Tibial artery (tissue), 4 donors: ENCODE data around the gene KLHL29.

Experiments
- DNase-seq, 2 donors: peaks; one replicate each; pipeline ENCODE4 v3.0.0-alpha.2; 2019
- H3K27ac ChIP-seq, 2 donors: fragments of 200-600 bp; sonication (generic) in 1 of 2; 1 replicate in 1 of 2; 2 replicates in 1 of 2; pipeline ENCODE4 v1.5.1; 2018 to 2019; ENCODE audit warnings: mild to moderate bottlenecking in 1 of 2
- H3K27me3 ChIP-seq, 2 donors: fragments of 200-600 bp; sonication (generic) in 1 of 2; one replicate each; pipeline versions ENCODE4 v1.5.1 to v1.6.0; 2016 to 2019
- H3K36me3 ChIP-seq, 3 donors: fragments of 200-600 bp; sonication (generic) in 2 of 3; one replicate each; pipeline ENCODE4 v1.5.1; 2016 to 2019; ENCODE audit warnings: mild to moderate bottlenecking in 2 of 3
- H3K4me1 ChIP-seq, 4 donors: fragments of 200-600 bp; sonication (generic) in 2 of 4; 1 replicate in 3 of 4; 2 replicates in 1 of 4; pipeline ENCODE4 v1.5.1; 2016 to 2019
- H3K4me3 ChIP-seq, 2 donors: fragments of 200-600 bp; sonication (generic) in 1 of 2; 1 replicate in 1 of 2; 2 replicates in 1 of 2; pipeline ENCODE4 v1.5.1; 2018 to 2019; ENCODE audit warnings: mild to moderate bottlenecking in 2 of 2
- H3K9me3 ChIP-seq, 3 donors: fragments of 200-600 bp; sonication (generic) in 1 of 3; one replicate each; pipeline ENCODE4 v1.5.1; 2016 to 2019
- intact Hi-C: fragments of 100-400 bp; cut with DNase I; formaldehyde crosslinking; loops from one replicate; pipeline ENCODE4 v1.15.0; 2023; ENCODE audit warnings: low total_unique reads
- TF ChIP-seq, protein P1 (sequence below), 2 experiments: fragments of 200-600 bp in 1 of 2; fragments of 450-650 bp in 1 of 2; IDR thresholded peaks; one replicate each; pipeline ENCODE4 v1.5.1; 2017 to 2019; ENCODE audit warnings: antibody characterized with exemption in 2 of 2, mild to moderate bottlenecking in 1 of 2, moderate library complexity in 1 of 2

The KLHL29 gene

GRCh38 chr2:23624915-23625314 lies 239.9 kb downstream of the KLHL29 start:
- peaks cover 0 to 6% (median 4%) of the 10 kb centered on the region in 3 donors for H3K9me3 ChIP-seq
- no peak overlapping the region for H3K4me3 ChIP-seq
- H3K27ac ChIP-seq, result no peak overlapping the region
- H3K27me3 ChIP-seq, result no peaks in the 10 kb centered on the region
- H3K36me3 ChIP-seq, result peaks cover 0 to 4% (median 0%) of the 10 kb centered on the region in 3 donors
- TF ChIP-seq, protein P1, sequence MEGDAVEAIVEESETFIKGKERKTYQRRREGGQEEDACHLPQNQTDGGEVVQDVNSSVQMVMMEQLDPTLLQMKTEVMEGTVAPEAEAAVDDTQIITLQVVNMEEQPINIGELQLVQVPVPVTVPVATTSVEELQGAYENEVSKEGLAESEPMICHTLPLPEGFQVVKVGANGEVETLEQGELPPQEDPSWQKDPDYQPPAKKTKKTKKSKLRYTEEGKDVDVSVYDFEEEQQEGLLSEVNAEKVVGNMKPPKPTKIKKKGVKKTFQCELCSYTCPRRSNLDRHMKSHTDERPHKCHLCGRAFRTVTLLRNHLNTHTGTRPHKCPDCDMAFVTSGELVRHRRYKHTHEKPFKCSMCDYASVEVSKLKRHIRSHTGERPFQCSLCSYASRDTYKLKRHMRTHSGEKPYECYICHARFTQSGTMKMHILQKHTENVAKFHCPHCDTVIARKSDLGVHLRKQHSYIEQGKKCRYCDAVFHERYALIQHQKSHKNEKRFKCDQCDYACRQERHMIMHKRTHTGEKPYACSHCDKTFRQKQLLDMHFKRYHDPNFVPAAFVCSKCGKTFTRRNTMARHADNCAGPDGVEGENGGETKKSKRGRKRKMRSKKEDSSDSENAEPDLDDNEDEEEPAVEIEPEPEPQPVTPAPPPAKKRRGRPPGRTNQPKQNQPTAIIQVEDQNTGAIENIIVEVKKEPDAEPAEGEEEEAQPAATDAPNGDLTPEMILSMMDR (IDR thresholded peaks at IDR 0.05), result no peak
- DNase-seq, result no peak
- intact Hi-C loops, result loop anchor here (10.0 kb wide), 1 partner anchor 240 kb away; the partner anchor contains the start of gene KLHL29
- H3K4me1 ChIP-seq, result peaks cover 0 to 23% (median 19%) of the 10 kb centered on the region in 4 donors

GRCh38 chr2:23625726-23626125 lies 240.7 kb downstream of the KLHL29 start:
- Histone ChIP-seq H3K4me3 (no peak overlapping the region), H3K36me3 (peaks cover 0 to 4% (median 0%) of the 10 kb centered on the region in 3 donors), H3K4me1 (peaks cover 0 to 15% (median 11%) of the 10 kb centered on the region in 4 donors), H3K9me3 (peaks cover 0 to 6% (median 4%) of the 10 kb centered on the region in 3 donors), H3K27ac (no peak overlapping the region), H3K27me3 (no peaks in the 10 kb centered on the region)
- no peak for DNase-seq
- intact Hi-C loops, result loop anchor here (10.0 kb wide), 1 partner anchor 241 kb away; the partner anchor contains the start of gene KLHL29
- TF ChIP-seq, protein P1 (IDR thresholded peaks at IDR 0.05), result no peak

DNA sequence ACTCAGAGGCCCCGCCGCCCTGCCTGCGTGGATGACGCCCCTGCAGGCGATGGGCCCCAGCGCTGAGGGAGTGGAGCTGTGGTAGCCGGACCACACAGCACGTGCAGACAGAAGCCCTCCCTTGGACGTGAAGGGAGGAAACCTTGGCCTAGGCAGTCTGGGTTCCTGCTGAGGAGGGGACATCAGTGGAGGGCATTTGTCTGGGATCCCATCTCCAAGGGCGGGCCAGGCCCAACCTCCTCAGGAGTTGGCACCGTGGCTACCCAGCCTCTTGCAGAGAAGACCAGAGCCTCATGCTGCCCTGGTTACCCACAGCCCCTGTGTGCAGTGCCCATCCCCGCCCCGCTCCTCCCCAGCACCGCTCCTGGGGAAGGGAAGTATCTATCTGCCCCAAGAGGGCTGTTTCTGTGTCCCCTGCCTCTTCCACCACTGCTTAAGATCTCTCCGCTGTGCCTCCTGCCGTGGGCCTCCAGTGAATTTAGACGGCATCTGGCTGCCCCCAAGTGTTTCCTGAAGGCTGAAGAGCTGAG lies 241.8 kb downstream of the KLHL29 start:
- H3K27me3 ChIP-seq, result no peaks in the 10 kb centered on the region
- H3K36me3 ChIP-seq, result peaks cover 0 to 4% (median 0%) of the 10 kb centered on the region in 3 donors
- TF ChIP-seq, protein P1 (IDR thresholded peaks at IDR 0.05), result no peak
- no peak for DNase-seq
- no peak overlapping the region for H3K4me3 ChIP-seq
- peaks cover 0 to 6% (median 4%) of the 10 kb centered on the region in 3 donors for H3K9me3 ChIP-seq
- H3K27ac ChIP-seq, result no peak overlapping the region
- intact Hi-C loops, result loop anchor here (10.0 kb wide), 1 partner anchor 242 kb away; the partner anchor contains the start of gene KLHL29
- H3K4me1 ChIP-seq, result peaks cover 0 to 5% (median under 1%) of the 10 kb centered on the region in 4 donors

- H3K27ac ChIP-seq, result no peak overlapping the region
- no peak overlapping the region for H3K4me3 ChIP-seq
- H3K36me3 ChIP-seq, result peaks cover 0 to 4% (median 0%) of the 10 kb centered on the region in 3 donors
- H3K9me3 ChIP-seq, result peaks cover 0 to 6% (median 4%) of the 10 kb centered on the region in 3 donors
- intact Hi-C loops, result loop anchor here (10.0 kb wide), 1 partner anchor 243 kb away; the partner anchor contains the start of gene KLHL29
- H3K27me3 ChIP-seq, result no peaks in the 10 kb centered on the region
- TF ChIP-seq, protein P1 (IDR thresholded peaks at IDR 0.05), result no peak
- no peak for DNase-seq
- H3K4me1 ChIP-seq, result peaks cover 0 to 4% (median 0%) of the 10 kb centered on the region in 4 donors
Measured at GRCh38 chr2:23627236-23628009, 242.4 kb downstream of the KLHL29 start.

GRCh38 chr2:23628926-23629771 lies 244.2 kb downstream of the KLHL29 start:
- Histone ChIP-seq H3K27ac (no peak overlapping the region), H3K4me3 (no peak overlapping the region), H3K4me1 (peaks cover 0 to under 1% (median 0%) of the 10 kb centered on the region in 4 donors), H3K36me3 (peaks cover 0 to 4% (median 0%) of the 10 kb centered on the region in 3 donors), H3K9me3 (peaks cover 0 to 5% (median 4%) of the 10 kb centered on the region in 3 donors), H3K27me3 (no peaks in the 10 kb centered on the region)
- TF ChIP-seq, protein P1 (IDR thresholded peaks at IDR 0.05), result no peak
- no peak for DNase-seq
- intact Hi-C loops, result loop anchor here (10.0 kb wide), 1 partner anchor 244 kb away; the partner anchor contains the start of gene KLHL29
